HCT116 (cell line): ENCODE data around the gene NPTX1.

ENCODE experiments used
- EZH2 ChIP-seq: fragments of 200-600 bp; sonication (generic); IDR thresholded peaks from 2 replicates; pipeline ENCODE4 v1.6.1; 2017; ENCODE audit warnings: antibody characterized with exemption, mixed run types
- JUND ChIP-seq: IDR thresholded peaks from 2 replicates; pipeline ENCODE4 v1.6.1; 2012
- POLR2A ChIP-seq: IDR thresholded peaks from 2 replicates; pipeline ENCODE4 v1.7.0; 2011; ENCODE audit warnings: borderline replicate concordance; ENCODE audit not compliant: insufficient read depth, insufficient read length; ENCODE audit errors: extremely low read depth
- SP1 ChIP-seq: IDR thresholded peaks from 2 replicates; pipeline ENCODE4 v1.6.1; 2012; ENCODE audit warnings: low read depth
- ZNF274 ChIP-seq: fragments of 200-500 bp; sonication (Bioruptor generic); IDR thresholded peaks from 2 replicates; pipeline ENCODE4 v1.6.1; 2014; ENCODE audit warnings: mild to moderate bottlenecking, low read depth, low read length, inconsistent platforms
- TF ChIP-seq, protein P1 (sequence below): IDR thresholded peaks from 2 replicates; pipeline ENCODE4 v1.6.1; 2012
- TF ChIP-seq, protein P2 (sequence below), 3 experiments: fragments of 200-600 bp in 1 of 3; sonication (generic) in 1 of 3; IDR thresholded peaks in 2 of 3; conservative IDR thresholded peaks in 1 of 3; 2 replicates each; pipeline ENCODE4 v1.5.1; 2012 to 2017; ENCODE audit warnings: low read depth in 2 of 3, low read length in 2 of 3, antibody characterized with exemption in 1 of 3, borderline replicate concordance in 1 of 3, control low read depth in 1 of 3, mild to moderate bottlenecking in 1 of 3, mixed read lengths in 1 of 3, mixed run types in 1 of 3, moderate library complexity in 1 of 3; ENCODE audit not compliant: insufficient read depth in 1 of 3

DNA sequence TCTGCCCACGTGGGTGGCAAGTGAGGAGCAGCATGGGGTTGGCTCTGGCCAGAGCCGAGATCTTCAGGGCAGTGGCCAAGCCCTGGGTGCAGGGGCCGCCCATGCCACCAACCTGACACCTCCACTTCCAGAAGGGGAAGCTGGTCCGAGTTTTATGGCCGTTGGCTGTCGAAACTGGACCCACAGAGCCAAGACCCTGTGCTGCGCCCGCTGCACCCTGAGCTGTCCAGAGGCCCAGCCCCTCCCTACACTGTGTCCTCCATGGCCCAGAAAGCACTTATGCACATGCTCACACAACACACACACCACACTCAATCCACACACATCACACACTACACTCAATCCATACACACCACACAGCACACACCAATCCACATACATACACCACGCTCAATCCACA lies 34.4 kb upstream of the NPTX1 start:
- TF ChIP-seq POLR2A (no peak), EZH2 (no peak), JUND (no peak), SP1 (no peak), ZNF274 (no peak)
- TF ChIP-seq, protein P1, sequence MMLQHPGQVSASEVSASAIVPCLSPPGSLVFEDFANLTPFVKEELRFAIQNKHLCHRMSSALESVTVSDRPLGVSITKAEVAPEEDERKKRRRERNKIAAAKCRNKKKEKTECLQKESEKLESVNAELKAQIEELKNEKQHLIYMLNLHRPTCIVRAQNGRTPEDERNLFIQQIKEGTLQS: no peak
- TF ChIP-seq, protein P2, sequence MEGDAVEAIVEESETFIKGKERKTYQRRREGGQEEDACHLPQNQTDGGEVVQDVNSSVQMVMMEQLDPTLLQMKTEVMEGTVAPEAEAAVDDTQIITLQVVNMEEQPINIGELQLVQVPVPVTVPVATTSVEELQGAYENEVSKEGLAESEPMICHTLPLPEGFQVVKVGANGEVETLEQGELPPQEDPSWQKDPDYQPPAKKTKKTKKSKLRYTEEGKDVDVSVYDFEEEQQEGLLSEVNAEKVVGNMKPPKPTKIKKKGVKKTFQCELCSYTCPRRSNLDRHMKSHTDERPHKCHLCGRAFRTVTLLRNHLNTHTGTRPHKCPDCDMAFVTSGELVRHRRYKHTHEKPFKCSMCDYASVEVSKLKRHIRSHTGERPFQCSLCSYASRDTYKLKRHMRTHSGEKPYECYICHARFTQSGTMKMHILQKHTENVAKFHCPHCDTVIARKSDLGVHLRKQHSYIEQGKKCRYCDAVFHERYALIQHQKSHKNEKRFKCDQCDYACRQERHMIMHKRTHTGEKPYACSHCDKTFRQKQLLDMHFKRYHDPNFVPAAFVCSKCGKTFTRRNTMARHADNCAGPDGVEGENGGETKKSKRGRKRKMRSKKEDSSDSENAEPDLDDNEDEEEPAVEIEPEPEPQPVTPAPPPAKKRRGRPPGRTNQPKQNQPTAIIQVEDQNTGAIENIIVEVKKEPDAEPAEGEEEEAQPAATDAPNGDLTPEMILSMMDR (IDR thresholded peaks at IDR 0.05 in 2 of 3, conservative IDR thresholded peaks at IDR 0.05 in 1 of 3; ENCODE audit: borderline replicate concordance in 1 of 3, insufficient read depth in 1 of 3, low read depth in 2 of 3, low read length in 2 of 3): no peak
